Astrocyte (in vitro differentiated cells and primary cell): ENCODE data around the gene USP9X. TPM values are rescaled to one million over a fixed set of nuclear protein-coding genes. Genes with fewer than 3 reads are reported as not detected.
"Not testable (repeated sequence)": the region's sequence is repeated elsewhere in the genome, so short reads cannot be mapped to it uniquely, and the experiment has no call there.

Source experiments
- DNase-seq: peaks from one replicate; pipeline ENCODE4 v3.0.0-alpha.2; 2010; ENCODE audit warnings: low read depth
- FAIRE-seq: peaks from 2 replicates; lab custom pipeline; 2011; peaks lifted over from hg19 to GRCh38; lab: Jason Lieb, UNC
- H2AFZ ChIP-seq: 2 replicates; pipeline ENCODE4 v1.6.0; 2012; ENCODE audit warnings: low read depth, low read length, inconsistent platforms
- H3K27ac ChIP-seq: 2 replicates; pipeline ENCODE4 v1.5.1; 2011; ENCODE audit warnings: low read depth, low read length, inconsistent platforms
- H3K27me3 ChIP-seq: 2 replicates; pipeline ENCODE4 v1.6.0; 2011; ENCODE audit warnings: low read length, inconsistent platforms; ENCODE audit not compliant: insufficient read depth
- H3K36me3 ChIP-seq: 2 replicates; pipeline ENCODE4 v1.5.1; 2011; ENCODE audit warnings: low read length, inconsistent platforms; ENCODE audit not compliant: insufficient read depth
- H3K4me1 ChIP-seq: 2 replicates; pipeline ENCODE4 v1.5.1; 2011; ENCODE audit warnings: low read length, inconsistent platforms; ENCODE audit not compliant: insufficient read depth
- H3K4me2 ChIP-seq: 2 replicates; pipeline ENCODE4 v1.6.0; 2012; ENCODE audit warnings: low read length, inconsistent platforms
- H3K4me3 ChIP-seq: 2 replicates; pipeline ENCODE4 v1.5.1; 2011; ENCODE audit warnings: low read depth, mild to moderate bottlenecking, low read length, inconsistent platforms; ENCODE audit not compliant: insufficient read depth
- H3K79me2 ChIP-seq: 2 replicates; pipeline ENCODE4 v1.6.0; 2012; ENCODE audit warnings: mild to moderate bottlenecking, low read length, inconsistent platforms; ENCODE audit not compliant: insufficient read depth
- H3K9ac ChIP-seq: 2 replicates; pipeline ENCODE4 v1.6.0; 2012; ENCODE audit warnings: mild to moderate bottlenecking, low read length, inconsistent platforms
- H3K9me3 ChIP-seq: 2 replicates; pipeline ENCODE4 v1.5.1; 2012; ENCODE audit warnings: low read depth, mild to moderate bottlenecking, low read length, inconsistent platforms; ENCODE audit not compliant: insufficient read depth
- H4K20me1 ChIP-seq: 2 replicates; pipeline ENCODE4 v1.6.0; 2012; ENCODE audit warnings: low read length, inconsistent platforms; ENCODE audit not compliant: insufficient read depth
- H3K27ac Mint-ChIP-seq: one replicate; pipeline ENCODE4 v1.8.0; 2021; ENCODE audit warnings: mild to moderate bottlenecking, mixed read lengths; ENCODE audit not compliant: unreplicated experiment
- H3K27me3 Mint-ChIP-seq: one replicate; pipeline ENCODE4 v1.8.0; 2021; ENCODE audit warnings: low read depth, mixed read lengths; ENCODE audit not compliant: unreplicated experiment
- H3K36me3 Mint-ChIP-seq: one replicate; pipeline ENCODE4 v1.8.0; 2021; ENCODE audit warnings: low read depth, mixed read lengths; ENCODE audit not compliant: unreplicated experiment
- H3K4me1 Mint-ChIP-seq: one replicate; pipeline ENCODE4 v1.8.0; 2021; ENCODE audit warnings: low read depth, mixed read lengths; ENCODE audit not compliant: unreplicated experiment
- H3K4me3 Mint-ChIP-seq: one replicate; pipeline ENCODE4 v1.8.0; 2021; ENCODE audit warnings: mild to moderate bottlenecking, moderate library complexity, mixed read lengths; ENCODE audit not compliant: unreplicated experiment
- H3K9me3 Mint-ChIP-seq: one replicate; pipeline ENCODE4 v1.8.0; 2021; ENCODE audit warnings: mild to moderate bottlenecking, mixed read lengths; ENCODE audit not compliant: unreplicated experiment
- EZH2 ChIP-seq: IDR thresholded peaks from 2 replicates; pipeline ENCODE4 v1.6.1; 2012; ENCODE audit warnings: mild to moderate bottlenecking, low read length, inconsistent platforms; ENCODE audit not compliant: insufficient read depth
- total RNA-seq: library from RNA; stranded (reverse); gene quantifications from 2 replicates; pipeline ENCODE4 v1.2.1, GENCODE V29; 2021
- TF ChIP-seq, protein P1 (sequence below): IDR thresholded peaks from 2 replicates; pipeline ENCODE4 v1.5.1; 2011; ENCODE audit warnings: low read depth, mild to moderate bottlenecking, inconsistent platforms, low read length, moderate library complexity; ENCODE audit not compliant: insufficient read depth

USP9X gene
- total RNA-seq, 1 donor from 2014 or later: 112 TPM

DNA sequence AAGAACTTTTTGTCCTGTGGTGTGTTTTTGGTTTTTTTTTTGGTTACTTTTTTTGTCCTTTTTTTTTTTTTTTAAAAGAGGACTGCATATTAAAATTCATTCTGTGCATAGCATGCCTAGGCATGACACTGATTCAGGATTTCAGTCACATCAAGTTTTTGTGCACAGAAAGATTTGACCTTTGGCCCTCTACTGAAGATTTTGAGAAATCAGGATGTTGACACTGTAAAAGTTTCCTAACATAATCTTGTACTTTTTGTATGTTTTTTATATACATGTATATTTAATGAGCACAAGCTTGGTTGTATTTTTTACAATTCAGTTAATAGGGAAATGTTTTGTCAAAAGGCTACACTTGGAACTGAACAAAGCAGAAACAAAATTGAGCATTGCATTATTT lies 148.7 kb downstream of the USP9X start:
- H3K4me3 Mint-ChIP-seq: no peak overlapping the region
- no peaks in the 10 kb centered on the region for H3K4me1 ChIP-seq
- peaks cover 27% of the 10 kb centered on the region for H3K36me3 ChIP-seq
- H3K27ac Mint-ChIP-seq: no peak overlapping the region
- peaks cover 6% of the 10 kb centered on the region for H3K4me1 Mint-ChIP-seq
- no peak overlapping the region for H3K27ac ChIP-seq
- no peak overlapping the region for H3K4me3 ChIP-seq
- TF ChIP-seq, protein P1, sequence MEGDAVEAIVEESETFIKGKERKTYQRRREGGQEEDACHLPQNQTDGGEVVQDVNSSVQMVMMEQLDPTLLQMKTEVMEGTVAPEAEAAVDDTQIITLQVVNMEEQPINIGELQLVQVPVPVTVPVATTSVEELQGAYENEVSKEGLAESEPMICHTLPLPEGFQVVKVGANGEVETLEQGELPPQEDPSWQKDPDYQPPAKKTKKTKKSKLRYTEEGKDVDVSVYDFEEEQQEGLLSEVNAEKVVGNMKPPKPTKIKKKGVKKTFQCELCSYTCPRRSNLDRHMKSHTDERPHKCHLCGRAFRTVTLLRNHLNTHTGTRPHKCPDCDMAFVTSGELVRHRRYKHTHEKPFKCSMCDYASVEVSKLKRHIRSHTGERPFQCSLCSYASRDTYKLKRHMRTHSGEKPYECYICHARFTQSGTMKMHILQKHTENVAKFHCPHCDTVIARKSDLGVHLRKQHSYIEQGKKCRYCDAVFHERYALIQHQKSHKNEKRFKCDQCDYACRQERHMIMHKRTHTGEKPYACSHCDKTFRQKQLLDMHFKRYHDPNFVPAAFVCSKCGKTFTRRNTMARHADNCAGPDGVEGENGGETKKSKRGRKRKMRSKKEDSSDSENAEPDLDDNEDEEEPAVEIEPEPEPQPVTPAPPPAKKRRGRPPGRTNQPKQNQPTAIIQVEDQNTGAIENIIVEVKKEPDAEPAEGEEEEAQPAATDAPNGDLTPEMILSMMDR: no peak
- TF ChIP-seq EZH2: no peak
- H3K27me3 ChIP-seq: no peaks in the 10 kb centered on the region
- H3K9me3 ChIP-seq: no peaks in the 10 kb centered on the region
- peaks cover 2% of the 10 kb centered on the region for H3K36me3 Mint-ChIP-seq
- no peaks in the 10 kb centered on the region for H4K20me1 ChIP-seq
- H2AFZ ChIP-seq: no peak overlapping the region
- no peak for DNase-seq
- no peak overlapping the region for H3K4me2 ChIP-seq
- H3K27me3 Mint-ChIP-seq: no peaks in the 10 kb centered on the region
- no peaks in the 10 kb centered on the region for H3K79me2 ChIP-seq
- H3K9me3 Mint-ChIP-seq: no peaks in the 10 kb centered on the region
- FAIRE-seq: no peak
- H3K9ac ChIP-seq: no peak overlapping the region

DNA sequence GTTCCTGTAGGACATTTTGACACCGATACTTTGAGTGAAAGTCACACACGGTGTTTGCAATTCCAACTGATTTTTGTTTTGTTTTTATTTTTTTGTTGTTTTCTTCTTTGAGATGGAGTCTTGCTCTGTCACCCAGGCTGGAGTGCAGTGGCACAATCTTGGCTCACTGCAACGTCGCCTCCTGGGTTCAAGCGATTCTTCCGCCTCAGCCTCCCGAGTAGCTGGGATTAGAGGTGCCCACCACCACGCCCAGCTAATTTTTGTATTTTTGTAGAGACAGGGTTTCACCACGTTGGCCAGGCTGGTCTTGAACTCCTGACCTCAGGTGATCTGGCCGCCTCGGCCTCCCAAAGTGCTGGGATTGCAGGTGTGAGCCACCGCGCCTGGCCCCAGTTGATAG lies 149.2 kb downstream of the USP9X start:
- H3K27me3 ChIP-seq, H3K4me3 Mint-ChIP-seq, H3K4me2 ChIP-seq, H3K4me1 Mint-ChIP-seq, H3K9me3 ChIP-seq, H3K9me3 Mint-ChIP-seq, FAIRE-seq, H3K36me3 Mint-ChIP-seq, H3K79me2 ChIP-seq, H4K20me1 ChIP-seq, H2AFZ ChIP-seq, H3K27ac Mint-ChIP-seq, H3K27me3 Mint-ChIP-seq, H3K27ac ChIP-seq, H3K4me1 ChIP-seq, H3K9ac ChIP-seq, H3K4me3 ChIP-seq, DNase-seq: not testable (repeated sequence)
- peaks cover 26% of the 10 kb centered on the region for H3K36me3 ChIP-seq

DNA sequence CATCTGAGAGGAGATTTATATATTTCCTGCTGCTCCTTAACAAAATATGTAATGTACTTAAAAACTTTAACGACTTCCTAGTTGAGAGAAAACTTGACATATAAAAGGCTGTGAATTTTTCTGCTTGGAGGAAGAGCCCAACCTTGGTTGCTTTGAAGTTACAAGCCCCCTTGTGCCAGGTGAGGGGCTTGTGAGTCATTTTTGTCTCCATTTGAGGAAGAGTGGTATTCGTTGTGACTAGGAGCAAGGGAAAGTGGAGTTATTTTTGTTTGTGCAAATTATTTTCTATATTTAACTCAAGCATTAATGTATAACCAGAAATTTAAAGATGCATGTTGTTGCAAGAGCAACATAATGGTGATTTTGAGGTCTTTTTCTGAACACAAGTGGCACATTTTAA lies 149.7 kb downstream of the USP9X start:
- Histone ChIP-seq H3K27ac (no peak overlapping the region), H3K79me2 (no peaks in the 10 kb centered on the region), H3K27me3 (no peaks in the 10 kb centered on the region), H2AFZ (no peak overlapping the region), H3K4me2 (no peak overlapping the region), H3K9me3 (no peaks in the 10 kb centered on the region), H3K4me1 (no peaks in the 10 kb centered on the region), H3K4me3 (no peak overlapping the region), H4K20me1 (no peaks in the 10 kb centered on the region), H3K36me3 (peaks cover 25% of the 10 kb centered on the region), H3K9ac (no peak overlapping the region)
- Mint-ChIP-seq H3K36me3 (peaks cover 2% of the 10 kb centered on the region), H3K9me3 (no peaks in the 10 kb centered on the region), H3K4me3 (no peak overlapping the region), H3K27ac (no peak overlapping the region), H3K27me3 (no peaks in the 10 kb centered on the region), H3K4me1 (peaks cover 6% of the 10 kb centered on the region)
- DNase-seq: no peak
- TF ChIP-seq EZH2: no peak
- TF ChIP-seq, protein P1: no peak
- FAIRE-seq: no peak
